GM18873 (cell line): ENCODE results near the gene DLX2.
"Not testable (repeated sequence)": the region's sequence is repeated elsewhere in the genome, so short reads cannot be mapped to it uniquely, and the experiment has no call there.

Source experiments
- ATAC-seq: cut with Tn5 transposase; IDR thresholded peaks from one replicate; pipeline ENCODE4 v1.9.1; 2021; ENCODE audit warnings: mild to moderate bottlenecking, moderate library complexity, moderate number of reproducible peaks; ENCODE audit not compliant: unreplicated experiment, low FRiP score

Gene DLX2

DNA sequence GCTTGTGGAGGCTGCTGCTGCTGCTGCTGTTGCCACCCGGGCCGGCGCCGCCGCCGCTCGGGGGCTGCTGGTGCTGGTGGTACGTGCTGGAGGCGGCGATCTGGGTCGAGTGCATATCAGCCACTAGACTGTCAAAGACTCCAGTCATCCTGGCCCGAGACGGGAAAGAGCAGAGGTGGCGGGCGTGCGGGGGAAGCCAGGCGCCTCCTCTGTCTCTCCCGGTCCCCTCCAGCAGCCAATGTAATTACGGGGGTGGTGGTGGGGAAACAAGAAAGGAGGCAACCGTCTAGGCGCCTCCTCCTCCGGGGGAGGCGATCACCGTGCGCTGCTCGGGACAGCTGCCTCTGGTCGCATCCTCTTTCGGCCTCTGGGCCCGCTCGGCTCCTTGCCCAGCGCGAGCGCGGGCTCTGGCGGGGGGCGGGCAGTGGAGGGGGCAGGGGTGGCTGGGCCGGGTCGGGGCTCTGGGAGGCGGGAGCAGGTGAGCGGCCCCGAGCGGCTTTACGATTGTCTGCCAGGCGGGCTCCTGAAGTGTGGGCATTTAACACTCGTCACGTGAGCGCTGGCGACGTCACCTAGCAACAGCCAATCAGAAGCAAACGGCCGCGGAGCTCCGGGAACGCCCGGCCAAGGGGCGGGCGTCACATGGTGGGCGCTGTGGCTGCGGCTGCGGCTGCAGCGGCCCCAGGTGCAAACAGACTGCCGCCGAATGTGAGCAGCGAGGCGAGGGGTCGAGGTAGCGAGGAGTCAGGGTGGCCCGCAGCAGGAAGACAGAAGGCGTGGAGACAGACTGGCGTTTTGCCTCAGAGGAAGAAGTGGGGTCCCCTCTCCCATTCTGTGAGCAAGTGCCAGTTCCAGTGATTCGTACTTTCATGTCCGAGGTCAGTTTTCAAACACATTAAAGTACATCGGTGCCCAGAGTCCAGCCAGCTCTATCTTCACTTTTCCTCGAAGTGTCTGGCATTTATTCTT, at the start of gene DLX2:
TSS of gene DLX2 (minus strand) at position 510 of the 969 bp plus-strand sequence. CDS start at position 148, 362 bp downstream.
- ATAC-seq = peak; percentile 48

DNA sequence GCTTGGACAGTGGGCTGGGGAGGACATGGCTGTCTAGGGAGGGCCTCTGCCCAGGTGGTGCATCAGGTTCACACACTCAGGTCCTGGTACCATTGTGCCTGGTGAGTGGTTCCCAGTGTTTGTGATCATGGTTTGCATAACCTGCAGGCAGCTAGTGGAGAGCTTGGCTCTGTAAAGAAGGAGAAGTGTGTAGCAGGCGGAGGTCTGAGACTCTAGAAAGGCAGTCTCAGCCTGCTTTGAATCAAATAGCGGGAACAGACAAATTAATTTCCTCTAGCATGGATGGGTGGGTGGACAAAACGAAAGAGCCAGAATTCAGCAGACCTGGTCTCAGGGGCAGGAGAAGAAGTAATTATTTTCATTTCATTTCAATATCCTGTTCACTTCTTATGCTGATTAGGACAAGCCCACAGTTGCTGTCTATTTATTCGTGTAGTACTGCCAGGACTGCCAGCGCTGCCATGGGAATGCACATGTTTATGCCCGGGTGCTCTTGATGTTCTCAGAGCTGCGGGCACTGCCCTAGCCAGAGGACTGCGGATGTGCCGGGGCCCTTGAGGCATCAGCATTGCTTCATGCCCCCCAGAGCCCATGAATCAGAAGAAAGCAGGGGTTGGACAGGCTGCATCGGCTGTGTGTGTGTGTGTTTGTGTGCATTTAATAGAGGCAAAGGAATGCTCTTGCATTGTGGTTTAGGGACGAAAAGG, 45.4 kb upstream of the DLX2 start:
- ATAC-seq = no peak

DNA sequence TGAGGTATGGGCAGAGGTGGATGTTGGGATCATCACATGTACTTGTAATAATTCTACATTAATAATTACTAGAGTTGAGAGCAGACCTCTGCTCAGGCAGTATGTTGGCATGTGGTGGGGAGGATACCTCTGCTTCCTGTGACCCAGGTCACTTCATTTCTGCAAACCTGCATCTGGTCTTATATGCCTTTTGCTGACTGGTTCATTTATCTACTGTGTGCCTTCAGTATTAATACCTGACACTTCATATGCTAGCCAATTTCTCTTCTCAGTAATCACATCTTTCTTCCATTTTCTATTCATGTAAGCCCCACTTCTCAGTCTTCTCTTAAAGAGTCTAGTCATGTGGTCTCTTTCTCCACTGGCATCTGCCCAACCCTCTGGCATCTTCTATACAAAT, 41.1 kb upstream of the DLX2 start:
- no peak for ATAC-seq

DNA sequence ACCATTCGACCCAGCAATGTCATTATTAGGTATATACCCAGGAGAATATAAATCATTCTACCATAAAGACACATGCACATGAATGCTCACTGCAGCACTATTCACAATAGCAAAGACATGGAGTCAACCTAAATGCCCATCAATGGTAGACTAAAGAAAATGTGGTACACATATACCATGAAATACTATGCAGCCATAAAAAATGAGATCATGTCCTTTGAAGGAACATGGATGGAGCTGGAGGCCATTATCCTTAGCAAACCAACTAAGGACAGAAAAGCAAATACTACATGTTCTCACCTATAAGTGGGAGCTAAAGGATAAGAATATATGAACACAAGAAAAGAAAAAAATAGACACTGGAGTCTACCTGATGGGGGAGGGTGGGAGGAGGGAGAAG, 36.0 kb upstream of the DLX2 start:
- ATAC-seq = not testable (repeated sequence)

DNA sequence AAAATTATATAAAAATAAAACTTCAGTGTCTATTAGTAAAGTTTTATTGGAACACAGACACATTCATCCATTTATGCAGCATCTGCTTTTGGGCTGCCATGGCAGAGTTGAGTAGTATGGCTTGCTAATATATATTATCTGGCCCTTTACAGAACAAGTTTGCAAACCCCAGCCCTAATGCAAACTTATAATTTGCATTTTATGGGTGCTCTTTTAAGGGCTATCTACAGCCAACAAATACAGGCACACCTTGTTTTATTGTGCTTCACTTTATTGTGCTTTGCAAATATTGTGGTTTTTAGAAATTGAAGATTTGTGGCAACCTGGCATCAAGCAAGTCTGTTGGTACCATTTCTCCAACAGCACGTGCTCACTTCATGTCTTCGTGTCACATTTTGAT, 35.2 kb upstream of the DLX2 start:
- no peak for ATAC-seq

DNA sequence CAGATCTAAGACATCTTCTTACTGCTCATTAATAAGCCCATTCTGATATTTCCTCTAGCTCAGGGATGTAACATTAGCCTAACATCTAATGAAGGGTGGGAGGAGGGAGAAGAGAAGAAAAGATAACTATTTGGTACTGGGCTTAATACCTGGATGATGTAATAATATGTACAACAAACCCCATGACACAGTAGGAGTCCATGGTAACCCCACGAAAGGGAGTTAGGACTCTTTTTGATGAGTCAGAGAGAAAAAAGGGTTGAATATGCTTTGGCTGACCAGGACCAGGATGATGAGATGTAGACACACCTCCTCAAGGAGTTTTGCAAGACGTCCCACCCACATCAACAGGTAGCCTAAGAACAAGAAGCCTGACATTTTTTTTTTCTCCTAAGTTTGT, 34.4 kb upstream of the DLX2 start:
- ATAC-seq = no peak

DNA sequence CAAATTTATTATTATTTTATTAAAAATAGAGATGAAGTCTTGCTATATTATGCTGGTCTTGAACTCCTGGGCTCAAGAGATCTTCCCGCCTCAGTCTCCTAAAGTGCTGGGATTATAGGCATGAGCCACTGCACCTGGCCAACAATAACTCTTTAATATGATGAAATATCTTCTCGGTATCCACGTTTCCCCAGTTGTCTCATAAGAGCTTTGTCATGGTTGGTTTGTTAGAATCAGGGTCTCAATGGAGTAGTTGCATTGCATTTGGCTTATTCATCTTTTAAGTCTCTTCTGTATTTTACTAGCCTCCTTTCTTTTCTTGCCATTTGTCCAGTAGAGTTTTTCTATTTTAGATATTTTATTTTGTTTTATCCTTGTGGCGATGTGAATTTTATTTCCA, 32.7 kb upstream of the DLX2 start:
- ATAC-seq = no peak

DNA sequence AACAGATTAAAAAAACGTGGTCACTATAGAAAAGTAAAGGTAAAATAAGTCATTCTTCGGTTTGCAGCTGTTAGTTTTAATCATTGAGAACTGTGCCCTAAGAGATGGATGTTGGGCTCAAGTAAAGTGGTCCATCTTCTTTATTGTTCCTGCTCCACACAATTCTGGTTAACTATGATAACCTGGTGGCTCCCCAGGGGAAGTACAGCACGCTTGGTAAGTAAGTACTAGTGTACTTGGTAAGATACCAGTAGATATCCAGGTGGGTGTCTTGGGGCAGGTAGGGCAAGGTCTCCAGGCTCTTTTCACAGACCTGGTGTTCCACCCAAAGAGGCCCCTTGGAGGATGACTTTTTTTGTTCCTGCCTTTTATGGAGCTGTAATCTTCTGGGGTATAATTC, 31.6 kb upstream of the DLX2 start:
- ATAC-seq = no peak

DNA sequence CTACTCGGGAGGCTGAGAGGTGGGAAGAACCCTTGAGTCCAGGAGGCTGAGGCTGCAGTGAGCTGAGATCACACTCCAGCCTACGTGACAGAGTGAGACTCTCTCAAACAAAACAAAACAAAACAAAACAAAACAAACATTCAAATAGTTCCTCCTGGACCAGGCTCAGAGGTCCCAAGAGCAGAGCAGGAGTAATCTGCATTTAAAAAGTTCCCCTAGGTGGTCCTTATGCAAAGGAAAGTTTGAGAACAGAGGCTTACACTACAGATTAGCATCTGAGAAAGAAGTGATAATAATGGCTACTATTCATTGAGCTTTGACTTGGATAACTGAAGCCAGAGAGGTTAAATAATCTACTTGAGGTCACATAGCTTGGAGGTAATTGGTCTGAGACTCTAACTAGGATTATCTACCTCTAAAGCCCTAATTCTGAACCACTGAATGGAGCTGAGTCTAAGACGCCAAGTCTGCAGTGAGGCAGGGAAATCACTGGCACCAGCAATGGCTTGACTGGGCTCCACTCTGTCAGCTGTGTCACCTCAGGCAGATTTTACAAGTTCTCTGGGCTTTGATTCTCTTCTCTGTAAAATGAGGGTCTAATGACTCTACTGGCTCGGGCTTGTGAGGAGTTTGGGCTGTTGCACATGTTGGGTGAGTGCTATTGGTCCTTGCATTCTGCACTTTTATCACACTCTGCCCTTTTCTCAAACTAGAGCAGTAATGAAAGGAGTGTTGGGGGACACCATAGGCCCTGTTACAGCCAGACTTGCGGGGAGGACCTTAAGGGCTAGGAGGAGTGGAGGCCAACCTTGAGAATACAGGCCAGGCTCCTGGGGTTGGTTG, 29.2 kb upstream of the DLX2 start:
- ATAC-seq = no peak

DNA sequence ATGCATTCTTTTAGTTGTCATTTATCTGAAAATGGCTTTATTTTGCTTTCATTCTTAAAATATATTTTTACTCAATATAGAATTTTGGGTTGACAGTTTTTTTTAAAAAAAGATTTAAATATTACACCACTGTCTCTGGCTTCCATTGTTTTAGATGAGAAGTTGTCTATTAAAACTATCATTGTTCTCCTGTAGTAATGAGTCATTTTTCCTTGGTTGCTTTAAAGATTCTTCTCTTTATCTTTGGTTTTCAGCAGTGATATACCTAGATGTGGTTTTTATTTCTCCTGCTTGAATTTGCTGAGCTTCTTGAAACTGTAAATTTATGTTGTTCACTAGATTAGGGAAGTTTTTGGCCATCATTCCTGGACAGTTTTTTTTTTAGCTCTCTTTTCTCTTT, 26.7 kb upstream of the DLX2 start:
- ATAC-seq = no peak

DNA sequence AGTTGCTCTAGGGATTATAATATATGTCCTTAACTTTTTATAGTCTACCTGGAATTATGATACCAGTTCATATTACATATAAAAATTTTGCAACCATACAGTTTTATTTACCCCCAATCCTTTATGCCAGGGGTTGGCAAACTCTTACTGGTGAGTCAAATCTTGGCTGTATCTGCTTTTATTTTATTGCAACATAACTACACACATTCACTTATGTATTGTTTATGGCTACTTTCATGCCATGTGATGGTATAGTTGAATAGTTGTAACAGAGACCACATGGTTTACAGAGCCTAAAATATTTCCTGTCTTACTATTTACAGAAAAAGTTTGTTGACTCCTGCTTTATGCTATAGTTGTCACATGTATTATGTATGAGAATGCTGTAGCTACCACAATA, 25.8 kb upstream of the DLX2 start:
- ATAC-seq = no peak

DNA sequence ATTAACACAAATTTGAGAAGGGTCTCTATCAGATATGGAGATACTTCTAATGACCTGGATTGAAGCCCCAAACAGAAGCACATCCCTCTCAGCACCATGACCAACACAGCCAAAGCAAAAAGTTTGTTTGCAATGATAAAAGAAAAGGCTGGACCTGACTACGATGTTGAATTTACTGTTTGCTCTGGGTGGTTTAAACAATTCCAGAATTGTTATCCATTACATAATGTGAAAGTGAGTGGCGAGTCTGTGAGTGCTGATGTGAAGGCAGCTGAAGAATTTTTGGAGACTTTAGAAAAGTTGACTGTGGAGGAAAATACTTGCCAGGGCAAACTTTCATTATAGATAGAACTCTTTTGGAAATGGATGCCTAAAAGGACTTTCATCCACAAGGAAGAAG, 17.4 kb upstream of the DLX2 start:
- ATAC-seq = no peak

DNA sequence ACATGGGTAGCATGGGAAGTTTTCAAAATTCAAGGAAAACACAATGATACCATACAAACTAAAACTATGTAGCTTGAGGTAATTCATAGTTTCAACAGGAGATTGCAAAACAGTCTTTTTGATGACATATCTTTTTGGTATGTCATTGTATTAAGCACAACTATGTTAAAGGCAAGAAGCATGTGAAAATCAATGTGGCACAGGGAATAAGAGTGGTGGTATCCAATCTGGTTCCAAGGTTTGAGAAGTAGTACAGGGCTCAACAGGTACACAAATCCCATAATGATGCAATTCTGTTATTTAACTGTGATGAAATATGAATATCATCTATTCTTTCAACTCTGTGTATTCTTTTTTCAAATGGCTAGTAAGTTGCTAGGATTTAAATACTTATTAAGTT, 16.4 kb upstream of the DLX2 start:
- no peak for ATAC-seq

DNA sequence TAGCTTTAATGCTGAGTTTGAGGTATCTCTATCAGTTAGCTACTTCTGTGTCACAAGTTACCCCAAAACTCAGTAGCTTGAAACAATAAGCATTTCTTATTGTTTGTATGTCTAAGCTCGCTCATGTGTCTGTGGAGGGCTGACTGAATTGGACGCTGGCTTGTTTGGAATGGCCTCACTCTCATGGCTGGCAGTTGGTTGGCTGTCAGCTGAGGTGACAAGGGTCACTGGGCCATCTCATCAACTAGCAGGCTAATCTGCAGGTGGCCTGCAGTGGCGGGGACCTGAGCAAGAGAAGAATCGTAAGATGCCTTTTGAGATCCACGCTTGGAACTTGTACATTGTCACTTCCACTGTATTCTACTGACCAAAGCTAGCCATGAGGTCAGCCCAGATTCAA, 13.4 kb upstream of the DLX2 start:
- ATAC-seq = no peak

DNA sequence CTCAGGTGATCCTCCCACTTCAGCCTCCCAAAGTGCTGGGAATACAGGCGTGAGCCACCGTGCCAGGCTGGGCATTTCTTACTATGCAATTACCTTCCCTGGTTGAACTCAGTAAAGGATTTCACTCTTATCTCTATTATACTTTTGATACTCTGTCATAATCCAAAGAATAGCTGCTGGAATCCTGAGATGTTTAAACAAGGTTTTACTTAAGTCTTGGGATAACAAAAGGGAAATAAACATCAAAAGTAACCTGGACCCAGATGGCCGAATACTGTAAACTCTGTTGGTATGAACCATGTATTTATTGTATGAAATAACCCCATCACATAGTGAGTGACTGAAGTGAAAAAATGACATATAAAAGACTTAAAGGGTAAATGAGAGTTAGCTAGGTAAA, 11.9 kb upstream of the DLX2 start:
- no peak for ATAC-seq

DNA sequence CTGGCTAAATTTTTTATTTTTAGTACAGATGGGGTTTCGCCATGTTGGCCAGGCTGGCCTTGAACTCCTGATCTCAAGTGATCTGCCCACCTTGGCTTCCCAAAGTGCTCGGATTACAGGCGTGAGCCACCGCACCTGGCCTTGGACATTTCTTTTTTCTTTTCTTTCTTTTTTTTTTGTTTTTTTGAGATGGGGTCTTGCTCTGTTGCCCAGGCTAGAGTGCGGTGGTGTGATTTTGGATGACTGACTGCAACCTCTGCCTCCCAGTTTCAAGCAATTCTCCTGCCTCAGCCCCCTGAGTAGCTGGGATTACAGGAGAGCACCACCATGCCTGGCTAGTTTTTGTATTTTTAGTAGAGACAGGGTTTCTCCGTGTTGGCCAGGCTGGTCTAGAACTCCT, 11.5 kb upstream of the DLX2 start:
- not testable (repeated sequence) for ATAC-seq

DNA sequence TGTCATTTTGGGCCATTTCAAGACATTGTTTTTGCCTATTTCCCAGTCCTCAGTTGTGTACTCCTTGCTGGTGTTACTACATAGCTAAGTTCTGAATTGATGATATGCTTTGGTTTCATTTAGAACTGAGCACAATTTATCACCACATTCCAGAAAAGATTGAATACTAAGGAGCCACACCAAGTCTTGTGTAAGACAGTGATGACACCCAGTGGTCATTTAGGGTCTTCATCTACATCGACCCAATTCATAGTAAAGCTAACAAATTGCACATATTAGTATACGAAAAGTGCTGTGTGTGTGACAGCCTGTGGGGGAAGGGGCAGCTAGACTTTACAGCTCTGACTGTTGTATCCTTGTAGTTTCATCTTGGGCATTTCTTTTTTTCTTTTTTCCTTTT, 10.9 kb upstream of the DLX2 start:
- ATAC-seq = no peak

DNA sequence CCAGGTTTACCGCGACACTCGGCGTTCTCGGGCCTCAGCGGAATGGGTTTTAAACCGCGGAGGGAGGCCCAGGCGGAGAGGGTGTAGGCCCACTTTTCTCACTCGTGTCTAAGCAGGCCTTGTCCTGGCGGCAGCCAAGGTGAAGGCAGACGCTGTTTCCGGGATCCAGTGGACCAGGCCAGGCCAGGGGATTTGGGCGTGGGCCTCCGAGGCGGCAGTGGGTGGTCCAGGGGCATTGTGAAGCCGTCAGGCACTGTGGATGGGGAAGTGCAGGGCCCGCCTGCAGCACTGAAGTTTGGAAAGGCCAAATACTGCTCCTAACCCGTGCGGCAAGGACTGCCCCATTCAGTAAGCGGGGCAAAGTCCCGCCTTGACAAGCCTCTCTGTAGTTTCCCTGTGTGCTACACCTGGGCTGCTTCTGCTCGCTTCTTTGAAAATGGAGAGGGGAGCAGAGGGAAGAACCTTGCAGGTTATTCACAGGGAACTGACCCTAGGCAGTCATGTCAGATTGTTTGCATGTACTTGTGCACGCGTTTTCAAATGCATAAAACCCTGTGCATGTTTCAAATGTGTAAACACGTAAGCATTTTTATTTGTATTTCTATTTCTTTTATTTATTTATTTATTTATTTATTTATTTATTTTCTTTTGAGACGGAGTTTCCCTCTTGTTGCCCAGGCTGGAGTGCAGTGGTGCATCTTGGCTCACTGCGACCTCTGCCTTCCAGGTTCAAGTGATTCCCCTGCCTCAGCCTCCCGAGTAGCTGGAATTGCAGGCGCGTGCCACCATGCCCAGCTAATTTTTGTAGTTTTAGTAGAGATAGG, 7.5 kb upstream of the DLX2 start:
- ATAC-seq = no peak

DNA sequence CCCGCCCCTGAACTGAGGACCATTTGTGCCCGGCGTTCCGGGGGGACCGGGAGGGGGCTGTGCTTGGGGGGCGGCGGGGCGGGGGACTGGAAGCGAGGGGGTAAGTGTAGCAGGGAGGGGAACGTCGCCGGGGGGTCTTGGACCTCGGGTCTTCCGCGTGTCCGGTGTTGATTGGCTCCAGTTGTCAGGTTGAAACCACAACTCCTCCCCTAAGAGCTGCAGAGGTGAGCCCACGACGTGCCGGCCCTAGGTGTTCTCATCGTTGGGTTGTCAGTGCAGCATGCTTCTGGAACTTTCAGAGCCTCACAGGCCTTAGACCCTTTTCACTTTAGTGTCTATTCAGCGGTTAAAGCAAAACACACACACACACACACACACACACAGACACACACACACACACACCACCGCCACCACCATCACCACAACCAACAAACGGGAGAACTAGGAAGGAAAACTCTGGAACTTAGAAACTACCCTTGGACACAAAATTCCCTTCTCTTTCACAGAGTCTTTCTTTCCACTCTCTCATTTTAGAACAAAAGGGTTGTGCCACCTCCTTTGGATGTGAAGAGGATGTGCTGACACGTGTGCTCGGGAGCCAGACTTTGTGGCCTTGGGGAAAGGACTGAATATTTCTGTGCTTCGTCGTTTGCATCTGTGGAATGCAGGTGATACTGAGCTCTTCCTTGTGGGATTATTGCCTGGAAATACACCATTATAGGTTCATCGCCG, 6.7 kb upstream of the DLX2 start:
- ATAC-seq = no peak
